GM18507 (cell line): ENCODE measurements around the gene ORAI3.
"Not testable (repeated sequence)": the region's sequence is repeated elsewhere in the genome, so short reads cannot be mapped to it uniquely, and the experiment has no call there.

Source experiments
- DNase-seq: peaks from one replicate; pipeline ENCODE4 v3.0.0; 2011; ENCODE audit warnings: low read depth; ENCODE audit not compliant: insufficient read length; ENCODE audit errors: extremely low spot score
- FAIRE-seq: peaks from 2 replicates; lab custom pipeline; 2011; peaks lifted over from hg19 to GRCh38; lab: Jason Lieb, UNC

ORAI3 gene

GRCh38 chr16:30922960-30923535, 25.8 kb upstream of the ORAI3 start:
- DNase-seq (peak; percentile 93), FAIRE-seq (no peak)

GRCh38 chr16:30923554-30924075, 25.3 kb upstream of the ORAI3 start, which contains the start of gene FBXL19:
Gene FBXL19 (plus strand): TSS chr16:30923572. CDS start chr16:30925755, 2,183 bp downstream.
- FAIRE-seq (no peak), DNase-seq (no peak)

GRCh38 chr16:30924076-30924912, 24.6 kb upstream of the ORAI3 start:
- DNase-seq (no peak), FAIRE-seq (no peak)

GRCh38 chr16:30924913-30925631, 23.8 kb upstream of the ORAI3 start:
- FAIRE-seq (no peak), DNase-seq (no peak)

GRCh38 chr16:30925632-30925987, 23.3 kb upstream of the ORAI3 start:
- FAIRE-seq (no peak), DNase-seq (no peak)

GRCh38 chr16:30925995-30926811, 22.7 kb upstream of the ORAI3 start:
- FAIRE-seq (no peak), DNase-seq (no peak)

- no peak for DNase-seq
- FAIRE-seq: no peak
Observed at GRCh38 chr16:30926937-30927788, 21.7 kb upstream of the ORAI3 start.

- no peak for DNase-seq
- peak; percentile 80 for FAIRE-seq
Observed at GRCh38 chr16:30927789-30928378, 21.0 kb upstream of the ORAI3 start.

- DNase-seq (no peak), FAIRE-seq (no peak)
Observed at GRCh38 chr16:30928390-30928789, 20.5 kb upstream of the ORAI3 start.

GRCh38 chr16:30929167-30929566, 19.7 kb upstream of the ORAI3 start:
- no peak for FAIRE-seq
- no peak for DNase-seq

- FAIRE-seq (no peak), DNase-seq (no peak)
Observed at GRCh38 chr16:30930160-30930571, 18.7 kb upstream of the ORAI3 start.

GRCh38 chr16:30931068-30931650, 17.7 kb upstream of the ORAI3 start:
- DNase-seq (no peak), FAIRE-seq (no peak)

GRCh38 chr16:30934827-30935557, 13.9 kb upstream of the ORAI3 start:
- no peak for DNase-seq
- FAIRE-seq: no peak

GRCh38 chr16:30937692-30938091, 11.2 kb upstream of the ORAI3 start:
- DNase-seq (no peak), FAIRE-seq (no peak)

- not testable (repeated sequence) for FAIRE-seq, DNase-seq
Observed at GRCh38 chr16:30939571-30939970, 9.3 kb upstream of the ORAI3 start.

GRCh38 chr16:30941600-30942425, 7.1 kb upstream of the ORAI3 start:
- peak; percentile 90 for DNase-seq
- FAIRE-seq: peak; percentile 96
